Prostate gland (tissue), 2 donors: ENCODE measurements around the gene FHL3.

ENCODE experiments used
- POLR2A ChIP-seq: fragments of 450-650 bp; IDR thresholded peaks from one replicate; pipeline ENCODE4 v1.6.1; 2016; ENCODE audit warnings: antibody characterized with exemption, mild to moderate bottlenecking
- POLR2AphosphoS5 ChIP-seq: sonication (generic); formaldehyde crosslinking; IDR thresholded peaks from one replicate; pipeline ENCODE4 v1.6.1; 2017; ENCODE audit warnings: antibody characterized with exemption
- TF ChIP-seq, protein P1 (sequence below), 4 experiments: fragments of 200-600 bp in 2 of 4; fragments of 450-650 bp in 2 of 4; sonication (generic) in 2 of 4; IDR thresholded peaks; 1 replicate in 3 of 4; 2 replicates in 1 of 4; pipeline ENCODE4 v1.5.1; 2016 to 2019; ENCODE audit warnings: antibody characterized with exemption in 4 of 4, mild to moderate bottlenecking in 2 of 4, moderate library complexity in 2 of 4

DNA sequence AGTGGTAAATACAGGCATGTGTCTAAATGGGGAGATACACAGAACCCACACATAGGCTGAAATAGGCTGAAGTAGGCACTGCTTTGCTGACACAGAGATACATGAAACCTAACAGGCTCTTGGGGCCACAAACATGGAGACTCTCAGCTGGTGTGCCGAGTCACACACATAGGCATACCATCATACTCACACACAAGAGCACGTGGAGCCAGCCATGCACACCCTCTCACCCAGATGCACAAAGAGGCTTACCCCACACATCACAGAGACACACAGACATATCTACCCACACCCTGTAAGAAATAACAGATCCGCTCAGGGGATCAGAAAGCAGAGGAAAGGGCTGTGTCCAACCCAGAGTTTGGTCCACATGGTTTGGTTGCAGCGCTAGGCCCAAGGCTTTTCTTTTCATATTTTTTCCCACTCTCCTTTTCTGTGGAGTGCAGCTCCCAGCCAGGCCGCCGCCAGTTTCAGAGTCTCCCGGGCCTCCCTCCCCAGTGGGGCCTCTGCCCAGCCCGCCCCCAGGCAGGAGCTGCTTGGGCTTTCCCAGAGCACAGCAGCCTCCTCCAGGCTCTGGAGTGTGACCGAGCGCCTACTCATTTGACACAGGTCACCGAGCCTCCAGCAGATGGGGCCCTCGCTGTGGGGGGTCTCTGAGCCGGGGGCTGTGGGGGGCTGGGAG lies 45.2 kb upstream of the FHL3 start:
- TF ChIP-seq POLR2A (no peak), POLR2AphosphoS5 (no peak)
- TF ChIP-seq, protein P1, sequence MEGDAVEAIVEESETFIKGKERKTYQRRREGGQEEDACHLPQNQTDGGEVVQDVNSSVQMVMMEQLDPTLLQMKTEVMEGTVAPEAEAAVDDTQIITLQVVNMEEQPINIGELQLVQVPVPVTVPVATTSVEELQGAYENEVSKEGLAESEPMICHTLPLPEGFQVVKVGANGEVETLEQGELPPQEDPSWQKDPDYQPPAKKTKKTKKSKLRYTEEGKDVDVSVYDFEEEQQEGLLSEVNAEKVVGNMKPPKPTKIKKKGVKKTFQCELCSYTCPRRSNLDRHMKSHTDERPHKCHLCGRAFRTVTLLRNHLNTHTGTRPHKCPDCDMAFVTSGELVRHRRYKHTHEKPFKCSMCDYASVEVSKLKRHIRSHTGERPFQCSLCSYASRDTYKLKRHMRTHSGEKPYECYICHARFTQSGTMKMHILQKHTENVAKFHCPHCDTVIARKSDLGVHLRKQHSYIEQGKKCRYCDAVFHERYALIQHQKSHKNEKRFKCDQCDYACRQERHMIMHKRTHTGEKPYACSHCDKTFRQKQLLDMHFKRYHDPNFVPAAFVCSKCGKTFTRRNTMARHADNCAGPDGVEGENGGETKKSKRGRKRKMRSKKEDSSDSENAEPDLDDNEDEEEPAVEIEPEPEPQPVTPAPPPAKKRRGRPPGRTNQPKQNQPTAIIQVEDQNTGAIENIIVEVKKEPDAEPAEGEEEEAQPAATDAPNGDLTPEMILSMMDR (IDR thresholded peaks at IDR 0.05) = no peak
